Esophagus muscularis mucosa (tissue), 4 donors: ENCODE data around the gene ALPK3. TPM values are rescaled to one million over a fixed set of nuclear protein-coding genes. Genes with fewer than 3 reads are reported as not detected.
"Not testable (repeated sequence)": the region's sequence is repeated elsewhere in the genome, so short reads cannot be mapped to it uniquely, and the experiment has no call there.

Experiments
- DNase-seq: peaks from one replicate; pipeline ENCODE4 v3.0.0-alpha.2; 2017; ENCODE audit errors: extremely low spot score
- H3K27ac ChIP-seq, 4 donors: fragments of 200-600 bp; sonication (generic); replicated peaks in 1 of 4; 1 replicate in 3 of 4; 2 replicates in 1 of 4; pipeline ENCODE4 v1.5.1; 2016 to 2019; ENCODE audit warnings: mild to moderate bottlenecking in 1 of 4
- H3K27me3 ChIP-seq, 4 donors: fragments of 200-600 bp; sonication (generic); one replicate each; pipeline versions ENCODE4 v1.5.1 to v1.6.0; 2016 to 2019
- H3K36me3 ChIP-seq, 4 donors: fragments of 200-600 bp; sonication (generic); one replicate each; pipeline ENCODE4 v1.5.1; 2016 to 2019
- H3K4me1 ChIP-seq, 4 donors: fragments of 200-600 bp; sonication (generic); one replicate each; pipeline ENCODE4 v1.5.1; 2016 to 2019
- H3K4me3 ChIP-seq, 4 donors: fragments of 200-600 bp; sonication (generic); 1 replicate in 2 of 4; 2 replicates in 2 of 4; pipeline ENCODE4 v1.5.1; 2016 to 2019; ENCODE audit warnings: mild to moderate bottlenecking in 4 of 4, moderate library complexity in 1 of 4
- H3K9me3 ChIP-seq, 4 donors: fragments of 200-600 bp; sonication (generic); 1 replicate in 3 of 4; 2 replicates in 1 of 4; pipeline ENCODE4 v1.5.1; 2016 to 2019
- CTCF ChIP-seq, 3 experiments: fragments of 200-600 bp in 2 of 3; fragments of 450-650 bp in 1 of 3; sonication (generic) in 2 of 3; IDR thresholded peaks; one replicate each; pipeline ENCODE4 v1.5.1; 2017 to 2019; ENCODE audit warnings: antibody characterized with exemption in 3 of 3, mild to moderate bottlenecking in 2 of 3, moderate library complexity in 1 of 3
- EP300 ChIP-seq: sonication (generic); formaldehyde crosslinking; IDR thresholded peaks from one replicate; pipeline ENCODE4 v1.6.1; 2017; ENCODE audit warnings: antibody characterized with exemption
- POLR2A ChIP-seq: fragments of 450-650 bp; IDR thresholded peaks from one replicate; pipeline ENCODE4 v1.6.1; 2017; ENCODE audit warnings: antibody characterized with exemption, moderate library complexity, mild to moderate bottlenecking, low read depth
- POLR2AphosphoS5 ChIP-seq, 2 donors: sonication (generic); formaldehyde crosslinking; IDR thresholded peaks; one replicate each; pipeline ENCODE4 v1.6.1; 2017; ENCODE audit warnings: antibody characterized with exemption in 2 of 2
- WGBS: methylation state at CpG from one replicate; pipeline ENCODE4 v1.1.5; 2018; 5-methylcytosine and 5-hydroxymethylcytosine counted together
- intact Hi-C: fragments of 100-400 bp; cut with DNase I; formaldehyde crosslinking; loops from one replicate; pipeline ENCODE4 v1.15.1; 2023
- total RNA-seq, 4 donors: library from RNA; depleted of rRNA; stranded (reverse); fragments of >200 nt; gene quantifications; one replicate each; pipeline versions ENCODE4 v1.1.0 to v1.2.1, GENCODE V29; 2016

ALPK3 gene
- total RNA-seq, 4 donors from 2014 or later = 9.1 to 21.5 (median 16.2) TPM

- Histone ChIP-seq H3K4me3 (no peak overlapping the region), H3K27me3 (no peaks in the 10 kb centered on the region), H3K4me1 (peaks cover 0 to 7% (median 2%) of the 10 kb centered on the region in 4 donors), H3K27ac (no peak overlapping the region), H3K36me3 (peaks cover 0 to 11% (median 6%) of the 10 kb centered on the region in 4 donors), H3K9me3 (no peaks in the 10 kb centered on the region)
- intact Hi-C loops = no loop called here
- 65% methylated on average over 7 of the region's 7 CpGs for WGBS
- TF ChIP-seq POLR2A = no peak
- TF ChIP-seq POLR2AphosphoS5 (IDR thresholded peaks at IDR 0.05) = no peak
- no peak for TF ChIP-seq CTCF (IDR thresholded peaks at IDR 0.05)
- no peak for TF ChIP-seq EP300
- no peak for DNase-seq
These were observed 56.8 kb downstream of the ALPK3 start for GRCh38 chr15:84873997-84874396.

- no peaks in the 10 kb centered on the region for H3K9me3 ChIP-seq
- H3K27me3 ChIP-seq = no peaks in the 10 kb centered on the region
- H3K4me1 ChIP-seq = peaks cover 0 to 7% (median 2%) of the 10 kb centered on the region in 4 donors
- intact Hi-C loops = loop anchor here (5.0 kb wide), 1 partner anchor 288 kb away; no protein-coding TSS in a partner anchor
- H3K27ac ChIP-seq = no peak overlapping the region
- WGBS = 83% methylated on average over 5 of the region's 5 CpGs
- no peaks in the 10 kb centered on the region for H3K36me3 ChIP-seq
- H3K4me3 ChIP-seq = no peak overlapping the region
- no peak for TF ChIP-seq POLR2A
- TF ChIP-seq POLR2AphosphoS5 (IDR thresholded peaks at IDR 0.05) = no peak
- TF ChIP-seq EP300 = no peak
- no peak for TF ChIP-seq CTCF (IDR thresholded peaks at IDR 0.05)
- DNase-seq = no peak
These were observed 58.0 kb downstream of the ALPK3 start for GRCh38 chr15:84874981-84875699.

- intact Hi-C loops = loop anchor here (5.0 kb wide), 1 partner anchor 289 kb away; no protein-coding TSS in a partner anchor
- Histone ChIP-seq H3K27me3 (peaks cover 0 to 6% (median 0%) of the 10 kb centered on the region in 4 donors), H3K4me3 (no peak overlapping the region), H3K27ac (no peak overlapping the region), H3K9me3 (no peaks in the 10 kb centered on the region), H3K36me3 (no peaks in the 10 kb centered on the region), H3K4me1 (peaks cover 0 to 7% (median 2%) of the 10 kb centered on the region in 4 donors)
- TF ChIP-seq EP300 (no peak), POLR2AphosphoS5 (IDR thresholded peaks at IDR 0.05) (no peak), POLR2A (no peak), CTCF (IDR thresholded peaks at IDR 0.05) (no peak)
- no peak for DNase-seq
These were observed 59.1 kb downstream of the ALPK3 start for GRCh38 chr15:84876269-84876668.

- not testable (repeated sequence) for H3K4me1 ChIP-seq
- WGBS = 88% methylated on average over 3 of the region's 3 CpGs
- intact Hi-C loops = loop anchor here (5.0 kb wide), 1 partner anchor 290 kb away; no protein-coding TSS in a partner anchor
These were observed 60.5 kb downstream of the ALPK3 start for GRCh38 chr15:84877701-84878100.

GRCh38 chr15:84878504-84878903, 61.3 kb downstream of the ALPK3 start:
- Histone ChIP-seq H3K36me3 (no peaks in the 10 kb centered on the region), H3K27me3 (peaks cover 0 to 13% (median 0%) of the 10 kb centered on the region in 4 donors), H3K4me1 (peaks cover 0 to 7% (median 2%) of the 10 kb centered on the region in 4 donors), H3K9me3 (no peaks in the 10 kb centered on the region), H3K27ac (no peak overlapping the region), H3K4me3 (no peak overlapping the region)
- intact Hi-C loops = loop anchor here (5.0 kb wide), 1 partner anchor 291 kb away; no protein-coding TSS in a partner anchor
- WGBS = 50% methylated on average over 4 of the region's 4 CpGs
- no peak for DNase-seq
- TF ChIP-seq POLR2A = no peak
- peak; percentile 57 to 72 (median 65) for TF ChIP-seq CTCF (IDR thresholded peaks at IDR 0.05)

More at GRCh38 chr15:84877701-84878100, 60.5 kb downstream of the ALPK3 start:
- not testable (repeated sequence) for DNase-seq, H3K9me3 ChIP-seq, H3K27ac ChIP-seq, H3K36me3 ChIP-seq, H3K4me3 ChIP-seq
- H3K27me3 ChIP-seq = peaks cover 0 to 13% (median 0%) of the 10 kb centered on the region in 4 donors
